ENCODE data around the gene TLK1.
"Not testable (repeated sequence)": the region's sequence is repeated elsewhere in the genome, so short reads cannot be mapped to it uniquely, and the experiment has no call there.

Gene TLK1

GRCh38 chr2:171102802-171103201 lies 57.9 kb downstream of the TLK1 start:
- CTCF ChIA-PET, result no interaction called here
- TF ChIP-seq CTCF (IDR thresholded peaks at IDR 0.05; ENCODE audit: insufficient read depth, low read length, missing control alignments), result no peak
- POLR2A ChIA-PET, result no interaction called here
- no peak overlapping the region for H3K4me3 ChIP-seq (ENCODE audit: low read depth, low read length)
- DNase-seq (ENCODE audit: low read depth, low spot score), result no peak

- DNase-seq (ENCODE audit: low read depth, low spot score), result no peak
- H3K4me3 ChIP-seq (ENCODE audit: low read depth, low read length), result no peak overlapping the region
- no peak for TF ChIP-seq CTCF (IDR thresholded peaks at IDR 0.05; ENCODE audit: insufficient read depth, low read length, missing control alignments)
- POLR2A ChIA-PET, result no interaction called here
- CTCF ChIA-PET, result no interaction called here
These were observed 60.3 kb downstream of the TLK1 start for GRCh38 chr2:171100370-171100769.

- no peak for DNase-seq (ENCODE audit: low read depth, low spot score)
- POLR2A ChIA-PET, result no interaction called here
- TF ChIP-seq CTCF (IDR thresholded peaks at IDR 0.05; ENCODE audit: insufficient read depth, low read length, missing control alignments), result no peak
- no peak overlapping the region for H3K4me3 ChIP-seq (ENCODE audit: low read depth, low read length)
- CTCF ChIA-PET, result interaction anchor here (4.7 kb wide), 1 partner anchor 11 kb away, joined by 43 read pairs; no protein-coding TSS in a partner anchor
These were observed 62.1 kb downstream of the TLK1 start for GRCh38 chr2:171098607-171099006.

GRCh38 chr2:171095014-171095582 lies 65.6 kb downstream of the TLK1 start:
- CTCF ChIA-PET, result interaction anchor here (4.7 kb wide), 1 partner anchor 8 kb away, joined by 43 read pairs; no protein-coding TSS in a partner anchor
- DNase-seq (ENCODE audit: low read depth, low spot score), result no peak
- no peak overlapping the region for H3K4me3 ChIP-seq (ENCODE audit: low read depth, low read length)
- POLR2A ChIA-PET, result no interaction called here
- no peak for TF ChIP-seq CTCF (IDR thresholded peaks at IDR 0.05; ENCODE audit: insufficient read depth, low read length, missing control alignments)

- CTCF ChIA-PET, result interaction anchor here (0.8 kb wide), 1 partner anchor 325 kb away, joined by 3 read pairs; no protein-coding TSS in a partner anchor
- DNase-seq (ENCODE audit: low read depth, low spot score); POLR2A ChIA-PET; H3K4me3 ChIP-seq (ENCODE audit: low read depth, low read length): not testable (repeated sequence)
These were observed 69.2 kb downstream of the TLK1 start for GRCh38 chr2:171091517-171091916.

- CTCF ChIA-PET, result interaction anchor here (0.9 to 4.0 kb wide), 2 partner anchors 8 to 13 kb away, joined by 3 to 43 read pairs; no protein-coding TSS in a partner anchor
- no peak for DNase-seq (ENCODE audit: low read depth, low spot score)
- TF ChIP-seq CTCF (IDR thresholded peaks at IDR 0.05; ENCODE audit: insufficient read depth, low read length, missing control alignments), result no peak
- POLR2A ChIA-PET, result no interaction called here
- H3K4me3 ChIP-seq (ENCODE audit: low read depth, low read length), result no peak overlapping the region
These were observed 71.2 kb downstream of the TLK1 start for GRCh38 chr2:171089489-171089888.
